GM21786 (cell line): Measurements from ENCODE around the gene BRD1.
"Not testable (repeated sequence)": the region's sequence is repeated elsewhere in the genome, so short reads cannot be mapped to it uniquely, and the experiment has no call there.

ENCODE experiments used
- ATAC-seq: cut with Tn5 transposase; IDR thresholded peaks from one replicate; pipeline ENCODE4 v1.9.1; 2021; ENCODE audit not compliant: unreplicated experiment

Gene BRD1

GRCh38 chr22:49771266-49772065, 56.2 kb downstream of the BRD1 start:
- ATAC-seq, result no peak

DNA sequence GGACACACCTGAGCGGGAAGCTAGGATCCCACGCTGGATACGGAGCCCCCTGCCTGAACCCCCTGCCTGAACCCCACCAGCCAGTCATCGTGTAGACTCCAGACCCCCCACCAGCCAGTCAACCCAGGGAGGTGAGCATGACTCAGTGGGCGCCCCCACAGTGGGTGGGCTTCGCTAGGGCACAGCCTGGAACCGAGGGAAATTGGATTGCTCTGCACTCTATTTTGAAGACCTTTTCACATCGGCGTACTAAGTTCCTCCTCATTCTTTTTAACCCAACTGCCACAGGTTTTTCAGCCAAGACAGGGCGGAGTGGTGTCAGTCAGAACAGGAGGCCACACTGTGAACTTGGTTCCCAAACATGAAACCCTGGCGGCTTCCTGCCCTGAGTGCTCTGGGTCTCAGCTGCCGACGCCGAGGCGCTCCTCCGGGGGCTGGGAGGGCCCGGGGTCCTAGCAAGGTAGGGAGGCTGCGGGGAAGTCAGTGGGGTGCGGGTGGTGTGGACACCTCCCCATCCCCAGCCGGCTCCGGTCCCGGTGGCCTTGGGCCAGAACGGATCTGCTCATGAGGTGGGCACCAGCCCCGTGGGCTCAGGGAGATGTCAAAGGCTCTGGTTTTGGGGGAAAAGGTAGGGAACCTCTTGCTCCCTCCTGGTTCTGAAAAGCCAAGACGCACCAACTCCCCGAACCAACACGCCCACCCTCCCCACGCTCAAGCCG, 57.0 kb downstream of the BRD1 start:
- ATAC-seq, result no peak

DNA sequence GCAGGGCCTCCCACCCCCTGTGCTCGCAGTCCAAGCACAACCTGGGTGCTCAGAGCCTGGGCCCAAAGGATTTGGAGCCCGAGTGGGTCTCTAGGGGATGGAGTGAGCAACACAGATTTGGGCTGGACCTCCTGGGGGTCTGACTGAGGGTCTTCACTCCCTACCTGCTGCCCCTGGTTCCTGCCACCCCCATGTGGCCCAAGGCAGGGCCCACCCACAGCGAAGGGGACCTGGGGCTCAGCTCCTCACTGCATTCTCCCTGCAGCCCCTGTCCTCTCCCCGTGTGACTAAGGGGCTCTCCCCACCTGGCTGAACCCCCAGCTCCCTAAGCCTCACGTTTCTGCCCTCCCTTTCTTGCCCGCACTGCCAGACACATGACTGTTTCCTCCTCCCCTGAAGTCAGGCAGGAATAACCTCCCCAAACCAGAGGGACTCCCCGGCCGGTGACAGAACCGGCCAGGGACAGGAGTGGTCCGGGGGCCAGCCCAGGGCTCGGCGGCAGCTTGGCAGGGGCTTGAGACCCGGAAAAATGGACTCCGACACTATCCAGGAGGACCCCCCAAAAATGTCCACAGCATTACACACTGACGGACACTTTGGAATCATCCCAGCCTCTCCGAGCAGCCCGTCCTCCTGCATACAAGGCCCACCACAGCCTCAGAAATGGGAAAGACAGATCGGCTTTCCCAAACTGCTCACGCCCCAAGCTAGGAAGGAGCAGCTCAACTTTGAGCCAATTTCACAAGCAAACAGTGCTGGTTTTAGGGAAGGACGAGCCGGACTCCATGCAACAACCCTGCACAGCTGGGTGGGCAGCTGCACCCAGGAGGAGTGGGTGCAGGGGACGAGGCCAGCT, 57.8 kb downstream of the BRD1 start:
- ATAC-seq, result no peak

- ATAC-seq, result no peak
Measured at GRCh38 chr22:49768951-49769690, 58.6 kb downstream of the BRD1 start.

DNA sequence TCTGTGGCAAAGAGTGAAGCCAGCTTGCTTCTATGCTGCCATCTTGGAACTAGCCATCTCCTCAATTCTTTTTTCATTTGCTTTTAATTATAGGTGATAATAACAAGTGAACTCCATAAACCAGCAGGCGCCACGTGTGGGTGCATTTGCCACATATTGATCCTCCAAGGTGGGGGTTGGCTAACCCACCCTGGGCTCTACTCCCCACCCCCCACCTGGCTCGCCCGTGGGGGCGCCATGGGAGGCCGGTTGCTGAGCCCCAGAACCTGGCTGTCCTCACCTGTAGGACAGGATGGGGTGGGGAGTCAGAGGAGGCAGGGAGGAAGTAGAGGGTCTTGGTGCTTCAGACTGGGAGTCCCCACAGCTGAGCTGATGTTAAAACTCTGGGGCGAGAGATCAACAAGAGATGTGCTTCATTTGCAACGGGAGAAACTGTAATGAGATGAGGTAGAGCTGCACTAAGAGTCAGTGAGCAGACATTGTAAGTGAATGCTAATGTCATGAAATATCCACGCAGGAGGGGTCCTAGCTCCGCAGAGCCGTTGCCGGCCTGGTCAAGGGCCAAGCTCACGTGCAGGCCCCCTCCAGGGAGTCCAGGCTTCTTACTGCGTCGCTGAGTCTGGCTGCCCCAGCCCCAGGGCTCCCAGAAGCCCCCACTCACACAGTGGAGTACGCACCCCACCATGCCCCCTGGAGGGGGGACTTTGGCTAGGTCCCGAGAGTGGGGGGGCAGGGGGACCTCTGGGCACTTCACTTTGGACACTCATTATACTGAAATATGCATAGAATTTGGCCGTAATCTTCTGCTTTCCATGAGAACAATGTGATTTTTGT, 59.4 kb downstream of the BRD1 start:
- no peak for ATAC-seq

DNA sequence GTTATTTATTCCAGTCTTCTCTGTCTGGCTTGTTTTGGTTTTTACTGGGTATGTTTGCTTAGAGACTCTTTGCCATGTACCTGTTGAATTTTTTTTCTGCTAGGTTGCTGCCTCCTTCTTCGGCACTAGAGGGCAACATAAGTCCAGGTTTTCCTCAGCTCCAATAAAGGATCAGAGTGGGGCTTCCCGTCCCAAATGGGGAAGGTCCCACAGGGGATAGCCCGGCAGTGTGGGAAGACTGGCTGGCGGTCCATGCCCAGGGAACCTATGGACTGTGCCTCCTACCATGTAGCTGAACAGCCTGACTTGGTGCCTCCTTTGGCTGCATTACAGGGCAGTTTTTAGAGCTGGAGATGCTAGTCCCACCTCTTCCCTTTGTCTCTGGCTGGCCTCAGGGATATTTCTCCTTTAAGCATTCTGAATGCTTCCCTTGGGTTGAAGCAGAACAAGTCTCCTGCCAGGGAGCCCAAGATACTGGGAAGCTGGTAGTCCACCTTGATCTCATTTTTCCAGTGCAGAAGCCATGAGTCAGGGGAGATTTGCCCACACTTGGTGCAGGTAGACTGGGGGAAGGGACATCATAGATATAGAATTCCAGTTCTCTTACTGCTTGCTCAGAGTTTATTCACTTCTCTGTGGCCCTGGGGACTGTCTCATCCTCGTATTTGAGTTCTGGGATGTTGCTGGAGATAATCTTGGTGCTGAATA, 60.2 kb downstream of the BRD1 start:
- ATAC-seq, result no peak

- no peak for ATAC-seq
Measured at GRCh38 chr22:49765951-49766350, 61.7 kb downstream of the BRD1 start.

DNA sequence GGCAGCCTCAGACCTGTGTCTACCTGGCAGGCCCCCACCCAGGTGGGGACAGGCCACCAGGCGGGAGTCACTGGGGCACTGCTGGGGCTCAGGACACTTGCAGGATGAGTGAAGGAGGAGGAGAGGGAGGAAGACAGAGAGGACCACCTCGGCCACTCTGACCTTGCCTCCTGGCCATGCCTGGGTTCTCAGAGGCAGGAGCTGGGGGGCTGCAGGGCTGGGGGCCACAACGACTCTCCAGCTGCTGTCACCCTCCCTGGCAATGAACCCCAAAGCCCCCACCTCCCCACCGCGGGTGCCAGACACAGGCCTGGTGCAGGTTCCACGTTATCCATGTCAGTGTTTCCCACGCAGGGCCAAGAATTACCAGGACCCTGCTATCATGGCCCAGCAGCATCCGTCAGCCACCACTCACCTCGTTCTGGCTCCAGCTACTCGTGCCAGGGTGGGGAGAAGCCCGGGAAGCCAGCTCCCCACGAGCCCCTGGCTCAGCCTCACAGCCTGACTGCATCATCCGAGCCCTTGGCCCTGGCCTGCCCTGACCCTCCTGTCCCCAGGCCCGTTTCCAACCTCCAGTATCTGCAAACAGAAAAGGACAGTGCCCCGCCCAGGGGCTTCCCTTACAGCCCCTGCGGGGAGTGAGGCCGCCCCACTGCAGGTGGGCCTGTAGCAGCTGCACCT, 62.4 kb downstream of the BRD1 start:
- no peak for ATAC-seq

- ATAC-seq, result no peak
Measured at GRCh38 chr22:49764127-49764581, 63.5 kb downstream of the BRD1 start.

GRCh38 chr22:49763696-49764095, 64.0 kb downstream of the BRD1 start:
- ATAC-seq, result no peak

GRCh38 chr22:49763138-49763537, 64.5 kb downstream of the BRD1 start:
- no peak for ATAC-seq

GRCh38 chr22:49762571-49762970, 65.1 kb downstream of the BRD1 start:
- not testable (repeated sequence) for ATAC-seq

- no peak for ATAC-seq
Measured at GRCh38 chr22:49761836-49762235, 65.8 kb downstream of the BRD1 start.

DNA sequence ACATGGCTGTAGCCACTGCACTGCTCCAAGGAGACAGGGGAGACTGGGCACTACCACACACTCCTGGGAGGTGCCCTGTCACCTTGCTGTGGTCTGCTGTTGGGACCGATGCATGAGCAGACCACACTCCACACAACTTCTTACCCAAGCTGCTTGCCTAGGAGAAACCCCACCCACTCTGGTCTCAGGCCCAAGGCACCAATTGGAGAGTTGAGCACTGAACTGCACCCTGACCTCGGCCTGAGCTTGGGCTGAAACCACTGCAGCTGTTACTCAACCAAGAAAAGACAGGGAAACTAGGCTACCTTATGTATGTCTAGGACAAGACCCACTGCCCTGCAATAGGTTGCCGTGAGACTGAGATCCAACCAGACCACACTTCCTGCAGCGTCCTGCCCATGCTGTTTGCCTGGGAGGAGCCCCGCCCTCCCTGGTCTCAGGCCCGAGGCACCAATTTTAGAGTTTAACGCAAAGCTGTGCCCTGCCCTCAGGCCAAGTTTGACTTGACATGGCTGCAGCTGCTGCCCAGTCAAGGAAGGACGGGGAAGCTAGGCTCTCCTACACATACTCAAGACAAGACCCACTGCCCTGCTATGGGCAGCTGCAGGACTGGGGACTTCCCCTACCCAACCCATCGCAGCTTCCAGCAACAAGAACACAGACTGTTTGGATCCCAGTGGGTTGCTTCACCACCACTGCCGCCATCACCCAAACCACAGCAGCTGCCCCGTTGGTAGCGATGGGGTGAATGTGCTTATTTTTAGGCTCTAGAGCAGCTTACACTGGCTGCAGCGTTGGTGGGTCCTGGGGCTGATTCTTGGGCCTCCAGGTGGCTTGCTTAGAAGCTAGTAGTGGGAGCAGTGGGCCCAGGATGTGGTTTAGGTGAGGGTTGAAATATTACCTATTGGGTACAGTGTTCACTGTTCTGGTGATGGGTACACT, 66.8 kb downstream of the BRD1 start:
- ATAC-seq, result peak; percentile 50

- no peak for ATAC-seq
Measured at GRCh38 chr22:49760280-49760629, 67.4 kb downstream of the BRD1 start.

- ATAC-seq, result no peak
Measured at GRCh38 chr22:49756676-49757075, 71.0 kb downstream of the BRD1 start.

DNA sequence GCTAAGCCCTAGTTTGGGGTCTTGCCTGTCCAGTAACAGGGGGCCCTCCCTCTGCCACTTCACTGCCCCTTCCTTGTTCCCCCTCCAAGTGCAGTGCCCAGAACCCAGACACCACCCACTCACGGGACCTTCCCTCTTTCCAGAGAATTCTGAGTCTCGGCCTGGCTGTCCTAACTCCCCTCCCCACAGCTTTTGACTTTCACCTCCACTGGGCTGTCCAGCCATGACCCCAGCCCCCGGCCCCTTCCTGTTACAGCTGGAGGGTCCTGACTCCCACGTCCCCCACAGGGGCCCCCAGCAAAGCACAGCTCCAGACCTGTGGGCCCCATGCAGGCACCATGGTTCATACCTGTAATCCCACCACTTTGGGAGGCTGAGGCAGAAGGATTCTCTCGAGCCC, 71.5 kb downstream of the BRD1 start:
- no peak for ATAC-seq

GRCh38 chr22:49755631-49756001, 72.1 kb downstream of the BRD1 start:
- no peak for ATAC-seq
